ENCODE measurements around the gene NKD1. TPM values are rescaled to one million over a fixed set of nuclear protein-coding genes. Genes with fewer than 3 reads are reported as not detected.

The NKD1 gene
- total RNA-seq, 2 experiments from 2014 or later: 0.81 to 1.3 TPM

DNA sequence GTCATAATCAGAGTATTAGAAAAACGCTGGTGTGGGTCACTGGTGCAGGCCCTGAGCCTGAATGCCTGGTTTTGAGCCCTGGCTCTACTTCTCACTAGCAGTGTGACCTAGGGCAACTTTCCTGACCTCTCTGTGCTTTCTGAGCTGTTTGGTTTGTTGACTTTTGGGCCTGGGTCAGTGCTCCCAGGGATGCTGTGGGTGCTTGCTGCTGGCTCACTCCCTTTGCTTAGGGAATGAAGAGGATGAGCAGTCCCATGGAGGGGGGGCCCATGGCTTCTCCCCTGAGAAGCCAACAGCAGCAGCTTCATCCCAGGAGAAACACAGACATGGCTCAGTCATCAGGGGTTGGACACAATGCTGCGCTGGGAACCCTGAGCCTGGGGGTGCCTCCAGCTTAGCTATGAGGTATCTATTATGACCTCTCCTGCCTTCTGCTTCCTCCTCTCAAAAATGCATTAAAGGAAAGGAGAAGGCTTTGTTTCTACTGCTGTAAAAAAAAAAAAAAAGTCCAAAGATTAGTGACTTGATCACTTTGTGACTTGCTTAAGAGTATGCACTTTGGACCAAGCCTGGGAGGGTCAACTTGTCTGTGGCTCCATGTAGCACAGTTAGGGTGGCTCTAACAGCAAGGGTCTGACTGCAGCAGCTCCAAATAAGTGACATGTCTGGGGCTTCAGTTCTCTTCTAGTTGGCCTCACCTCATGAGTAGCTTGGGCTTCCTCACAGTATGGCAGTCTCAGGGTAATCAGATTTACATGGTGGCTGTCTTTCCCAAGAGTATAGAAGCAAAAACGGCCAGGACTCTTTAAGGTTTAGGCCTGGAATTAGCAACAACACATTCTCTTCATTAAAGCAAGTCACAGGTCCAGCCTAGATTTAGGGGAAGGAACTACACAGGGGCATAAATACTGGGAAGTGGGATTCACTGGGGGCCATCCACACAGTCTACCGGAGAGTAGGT is 13.0 kb downstream of the NKD1 start:
- Mint-ChIP-seq H3K9me3 (peaks cover 3% of the 10 kb centered on the region), H3K4me1 (no peaks in the 10 kb centered on the region), H3K4me3 (no peak overlapping the region), H3K36me3 (ENCODE audit: low read depth) (peaks cover 2% of the 10 kb centered on the region), H3K27me3 (no peaks in the 10 kb centered on the region), H3K27ac (no peak overlapping the region)
- CTCF ChIA-PET: interaction anchor here (1.4 kb wide), 1 partner anchor 11 kb away, joined by 3 read pairs; no protein-coding TSS in a partner anchor
- POLR2A ChIA-PET: no interaction called here
- no peak for DNase-seq

DNA sequence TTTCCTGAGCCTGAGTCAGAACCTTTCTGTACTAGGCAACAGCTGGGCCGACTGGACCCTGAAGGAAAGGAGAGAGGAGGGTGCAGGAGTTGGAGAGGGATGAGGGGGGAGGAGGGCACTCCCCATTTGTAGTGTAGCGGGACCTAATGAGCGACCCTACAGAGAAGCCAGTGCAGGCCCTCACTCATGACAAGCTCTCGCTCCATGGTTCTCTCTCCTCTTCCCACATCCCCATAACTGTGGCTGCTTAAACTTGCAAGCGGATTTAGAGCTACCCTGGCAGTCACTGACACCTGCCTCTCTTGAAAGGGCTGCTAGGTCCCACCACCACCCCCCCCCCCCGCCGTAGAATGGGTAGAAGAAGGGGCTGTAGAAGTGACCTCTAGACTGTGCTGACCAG is 14.5 kb downstream of the NKD1 start:
- ChIA-PET POLR2A (no interaction called here), CTCF (no interaction called here)
- H3K9me3 Mint-ChIP-seq: no peaks in the 10 kb centered on the region
- DNase-seq: no peak
- no peak overlapping the region for H3K27ac Mint-ChIP-seq
- H3K36me3 Mint-ChIP-seq (ENCODE audit: low read depth): peaks cover 2% of the 10 kb centered on the region
- H3K27me3 Mint-ChIP-seq: no peaks in the 10 kb centered on the region
- no peak overlapping the region for H3K4me3 Mint-ChIP-seq
- H3K4me1 Mint-ChIP-seq: no peaks in the 10 kb centered on the region

DNA sequence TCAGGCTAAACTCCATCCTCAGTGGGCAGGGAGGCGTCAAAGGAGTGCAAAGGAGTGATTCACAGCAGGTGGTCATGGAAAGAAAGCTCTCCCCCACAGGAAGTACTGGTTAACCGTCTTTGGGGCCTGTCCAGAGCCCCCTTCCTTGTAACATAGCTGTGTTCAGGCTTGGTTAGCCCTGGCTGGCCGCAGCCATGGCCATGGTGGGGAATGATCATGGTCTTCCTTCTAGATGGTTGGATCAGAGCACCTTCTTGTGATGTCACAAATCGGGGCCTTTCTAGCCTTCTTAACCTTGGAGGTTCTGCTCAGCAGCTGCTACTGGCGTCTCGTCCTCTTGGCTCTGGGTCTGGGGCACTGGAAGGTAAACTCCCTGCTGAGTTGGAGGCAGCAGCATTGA is 15.8 kb downstream of the NKD1 start:
- Mint-ChIP-seq H3K27me3 (no peaks in the 10 kb centered on the region), H3K27ac (no peak overlapping the region), H3K9me3 (no peaks in the 10 kb centered on the region), H3K4me3 (no peak overlapping the region), H3K4me1 (no peaks in the 10 kb centered on the region), H3K36me3 (ENCODE audit: low read depth) (no peaks in the 10 kb centered on the region)
- DNase-seq: no peak
- POLR2A ChIA-PET: no interaction called here
- CTCF ChIA-PET: interaction anchor here (0.5 kb wide), 1 partner anchor 399 kb away, joined by 3 read pairs; no protein-coding TSS in a partner anchor

DNA sequence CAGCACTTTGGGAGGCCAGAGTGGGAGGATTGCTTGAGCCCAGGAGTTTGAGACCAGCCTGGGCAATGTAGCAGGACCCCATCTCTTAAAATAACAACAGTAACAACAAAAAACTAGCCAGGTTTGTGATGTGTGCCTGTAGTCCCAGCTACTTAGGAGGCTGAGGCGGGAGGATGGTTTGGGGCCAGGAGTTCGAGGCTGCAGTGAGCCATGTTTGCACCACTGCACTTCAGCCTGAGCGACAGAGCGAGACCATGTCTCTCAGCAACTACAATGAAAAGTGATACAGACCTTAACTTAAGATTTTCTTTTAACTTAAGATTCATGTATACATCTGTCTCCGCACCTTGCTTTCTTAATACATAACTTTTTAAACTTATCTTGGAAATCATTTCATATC is 17.2 kb downstream of the NKD1 start:
- ChIA-PET POLR2A (no interaction called here), CTCF (no interaction called here)

DNA sequence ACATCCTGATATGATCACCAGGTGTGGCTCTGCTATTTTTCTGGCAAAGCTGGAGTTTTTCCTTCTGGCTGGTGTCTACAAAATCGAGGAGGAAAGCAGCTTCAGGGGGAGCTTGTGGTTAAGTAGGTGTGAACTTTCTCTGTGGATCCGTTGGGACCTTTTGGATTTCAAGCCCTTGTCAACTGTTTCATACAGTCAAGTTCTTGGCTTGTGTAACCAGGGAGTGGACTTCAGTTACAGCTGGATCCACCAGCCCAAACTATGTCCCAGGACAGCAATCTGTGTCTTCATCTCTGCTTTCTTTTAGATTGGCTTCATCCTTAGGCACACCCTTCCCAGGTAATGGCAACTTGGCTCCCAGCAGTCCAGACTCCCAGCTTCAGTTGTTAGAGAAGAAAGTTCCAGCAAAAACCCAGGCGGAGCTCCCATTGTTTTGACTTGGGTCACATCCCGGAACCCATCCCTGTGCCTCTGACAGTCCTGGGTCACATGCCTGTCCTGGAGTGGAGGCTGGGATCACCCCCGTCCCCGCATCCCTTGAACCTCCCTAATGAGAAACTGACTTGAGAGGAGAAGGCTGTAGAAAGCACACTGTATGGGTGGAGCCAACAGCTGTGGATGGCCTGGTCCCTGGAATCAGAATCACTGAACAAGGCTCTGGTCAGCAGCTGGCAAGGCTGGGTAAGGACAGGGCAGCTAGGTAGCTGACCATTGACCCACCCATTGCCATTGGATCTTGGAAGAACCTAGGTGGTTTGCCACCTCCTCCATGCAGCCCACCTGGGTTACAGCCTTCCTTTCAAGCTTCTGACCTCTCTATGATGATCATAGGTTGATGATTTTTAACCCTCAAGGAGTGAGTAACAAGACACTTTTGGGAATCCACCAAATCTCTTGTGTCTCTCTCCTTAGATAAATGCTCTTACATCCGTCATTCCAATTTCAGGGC is 18.1 kb downstream of the NKD1 start:
- H3K9me3 Mint-ChIP-seq: no peaks in the 10 kb centered on the region
- H3K27ac Mint-ChIP-seq: no peak overlapping the region
- no peaks in the 10 kb centered on the region for H3K4me1 Mint-ChIP-seq
- DNase-seq: no peak
- no peaks in the 10 kb centered on the region for H3K36me3 Mint-ChIP-seq (ENCODE audit: low read depth)
- POLR2A ChIA-PET: no interaction called here
- CTCF ChIA-PET: interaction anchor here (1.3 kb wide), 1 partner anchor 101 kb away, joined by 3 read pairs; no protein-coding TSS in a partner anchor
- H3K4me3 Mint-ChIP-seq: no peak overlapping the region
- H3K27me3 Mint-ChIP-seq: no peaks in the 10 kb centered on the region

More for the DNA sequence above, 17.2 kb downstream of the NKD1 start:
- no peak overlapping the region for H3K27ac Mint-ChIP-seq
- DNase-seq: no peak
- H3K4me3 Mint-ChIP-seq: no peak overlapping the region
- H3K9me3 Mint-ChIP-seq: no peaks in the 10 kb centered on the region
- H3K27me3 Mint-ChIP-seq: no peaks in the 10 kb centered on the region
- no peaks in the 10 kb centered on the region for H3K36me3 Mint-ChIP-seq (ENCODE audit: low read depth)
- no peaks in the 10 kb centered on the region for H3K4me1 Mint-ChIP-seq

DNA sequence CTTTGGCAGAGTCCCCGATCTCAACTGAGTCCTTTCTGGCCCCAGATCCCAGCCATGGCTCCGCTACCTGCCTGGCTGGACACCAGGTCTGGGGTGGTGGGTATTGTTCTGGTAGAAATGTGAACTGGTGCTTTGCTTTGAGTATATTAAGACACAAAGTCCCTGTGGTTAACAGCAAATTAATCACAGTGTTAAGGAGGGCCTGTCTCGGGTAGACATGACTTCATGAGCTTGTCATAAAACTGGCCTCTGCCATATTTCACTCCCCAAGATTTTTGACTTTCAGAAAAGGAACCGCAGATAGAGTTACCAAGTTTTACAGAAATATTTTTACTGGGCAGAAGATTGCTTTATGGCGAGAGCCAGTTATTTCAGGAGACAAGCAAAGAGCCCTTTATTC is 19.5 kb downstream of the NKD1 start:
- Mint-ChIP-seq H3K27ac (no peak overlapping the region), H3K9me3 (no peaks in the 10 kb centered on the region), H3K4me1 (no peaks in the 10 kb centered on the region), H3K27me3 (no peaks in the 10 kb centered on the region), H3K36me3 (ENCODE audit: low read depth) (no peaks in the 10 kb centered on the region), H3K4me3 (no peak overlapping the region)
- no peak for DNase-seq
- ChIA-PET CTCF (no interaction called here), POLR2A (no interaction called here)

DNA sequence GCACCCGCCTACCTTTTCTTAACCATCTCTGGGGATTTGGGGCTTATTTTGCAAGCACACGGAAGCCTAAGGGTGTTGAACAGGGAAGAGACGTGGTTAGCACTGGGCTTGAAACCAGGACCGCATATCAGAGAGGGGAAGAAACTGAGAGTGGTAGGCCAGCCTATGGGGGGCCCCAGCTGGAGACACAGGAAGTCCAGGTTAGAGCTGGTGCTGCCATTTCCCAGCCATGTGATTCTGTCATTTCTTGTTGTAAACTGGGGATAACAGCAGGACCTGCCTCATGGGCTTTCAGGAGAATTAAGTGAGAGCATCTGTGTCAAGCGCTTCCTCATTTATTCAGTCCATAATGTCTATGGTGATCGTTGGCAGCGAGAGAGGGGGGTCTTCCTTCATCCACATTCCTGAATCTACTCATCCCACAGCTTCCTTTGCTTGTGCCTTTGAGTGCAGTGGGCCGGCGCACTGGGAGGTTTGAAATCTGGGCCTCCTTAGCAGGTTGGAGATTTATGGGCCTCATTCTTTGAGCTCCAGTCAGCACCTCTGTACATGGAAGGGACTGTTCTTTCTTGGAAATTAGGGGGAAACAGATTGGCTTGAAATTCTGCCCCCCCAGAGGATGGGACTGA is 20.1 kb downstream of the NKD1 start:
- DNase-seq: no peak
- CTCF ChIA-PET: no interaction called here
- H3K36me3 Mint-ChIP-seq (ENCODE audit: low read depth): no peaks in the 10 kb centered on the region
- H3K27ac Mint-ChIP-seq: no peak overlapping the region
- no peaks in the 10 kb centered on the region for H3K27me3 Mint-ChIP-seq
- POLR2A ChIA-PET: no interaction called here
- no peak overlapping the region for H3K4me3 Mint-ChIP-seq
- no peaks in the 10 kb centered on the region for H3K9me3 Mint-ChIP-seq
- H3K4me1 Mint-ChIP-seq: no peaks in the 10 kb centered on the region

DNA sequence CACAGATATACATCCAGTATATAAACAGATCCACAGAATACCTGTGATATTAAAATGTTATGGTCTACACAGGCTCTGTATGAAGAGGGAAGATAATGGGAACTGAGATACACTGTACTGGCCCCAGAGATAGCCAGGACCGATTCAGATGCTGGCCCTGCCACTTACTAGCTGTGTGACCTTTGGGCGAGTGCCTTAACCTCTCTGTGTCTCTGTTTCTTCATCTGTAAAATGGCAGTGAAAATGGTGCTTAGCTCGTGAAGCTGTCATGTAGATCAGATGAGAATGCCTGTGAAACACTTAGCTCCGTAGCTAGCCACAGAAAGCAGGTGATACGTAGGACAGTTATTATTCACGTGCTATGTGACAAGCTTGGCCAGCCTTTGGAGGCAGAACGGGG is 22.2 kb downstream of the NKD1 start:
- Mint-ChIP-seq H3K4me3 (no peak overlapping the region), H3K36me3 (ENCODE audit: low read depth) (no peaks in the 10 kb centered on the region), H3K4me1 (no peaks in the 10 kb centered on the region), H3K9me3 (no peaks in the 10 kb centered on the region), H3K27ac (no peak overlapping the region), H3K27me3 (no peaks in the 10 kb centered on the region)
- ChIA-PET POLR2A (no interaction called here), CTCF (interaction anchor here (1.3 kb wide), 1 partner anchor 16 kb away, joined by 3 read pairs; no protein-coding TSS in a partner anchor)
- no peak for DNase-seq

DNA sequence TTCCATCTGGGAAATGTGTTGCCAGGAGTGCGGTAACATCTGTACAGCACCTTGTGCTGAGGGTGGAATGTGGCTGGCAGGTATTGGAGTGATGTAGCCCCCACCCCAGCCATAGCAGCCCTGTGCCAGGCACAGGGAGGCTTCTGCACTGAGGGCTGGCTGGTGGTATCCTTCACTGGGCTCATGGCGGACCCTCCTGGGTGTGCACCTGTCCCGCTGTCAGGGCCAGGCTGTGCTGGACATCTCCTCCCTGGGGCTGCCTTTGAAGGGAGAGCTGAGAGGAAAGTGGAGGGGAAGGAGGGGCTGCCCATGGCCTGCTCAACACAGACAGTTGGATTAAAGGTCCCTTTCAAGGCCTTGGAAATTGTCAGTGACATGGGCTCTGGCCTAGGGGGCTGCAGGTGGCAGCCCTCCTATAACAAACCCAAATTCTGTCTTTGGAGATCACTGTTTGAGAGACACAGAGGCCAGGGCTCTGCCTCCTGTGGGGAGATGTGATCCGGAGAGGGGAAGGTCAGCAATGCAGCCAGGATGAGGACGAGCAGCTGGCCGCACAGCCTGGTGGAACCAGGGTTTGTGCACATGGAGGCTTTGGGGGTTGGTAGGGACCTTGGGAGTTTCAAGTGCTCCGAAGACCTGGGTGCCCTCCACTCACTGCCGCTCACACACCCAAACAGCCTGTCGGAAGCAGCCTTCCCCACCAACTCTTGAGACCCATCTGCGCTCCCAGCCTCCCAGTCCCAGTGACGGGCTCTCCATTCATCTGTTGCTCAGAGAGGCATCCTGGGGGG is 22.8 kb downstream of the NKD1 start:
- Mint-ChIP-seq H3K9me3 (no peaks in the 10 kb centered on the region), H3K27ac (no peak overlapping the region), H3K36me3 (ENCODE audit: low read depth) (no peaks in the 10 kb centered on the region), H3K4me3 (no peak overlapping the region), H3K27me3 (no peaks in the 10 kb centered on the region), H3K4me1 (no peaks in the 10 kb centered on the region)
- POLR2A ChIA-PET: no interaction called here
- DNase-seq: no peak
- CTCF ChIA-PET: interaction anchor here (0.6 to 1.3 kb wide), 2 partner anchors 15 to 353 kb away, joined by 3 read pairs; no protein-coding TSS in a partner anchor

DNA sequence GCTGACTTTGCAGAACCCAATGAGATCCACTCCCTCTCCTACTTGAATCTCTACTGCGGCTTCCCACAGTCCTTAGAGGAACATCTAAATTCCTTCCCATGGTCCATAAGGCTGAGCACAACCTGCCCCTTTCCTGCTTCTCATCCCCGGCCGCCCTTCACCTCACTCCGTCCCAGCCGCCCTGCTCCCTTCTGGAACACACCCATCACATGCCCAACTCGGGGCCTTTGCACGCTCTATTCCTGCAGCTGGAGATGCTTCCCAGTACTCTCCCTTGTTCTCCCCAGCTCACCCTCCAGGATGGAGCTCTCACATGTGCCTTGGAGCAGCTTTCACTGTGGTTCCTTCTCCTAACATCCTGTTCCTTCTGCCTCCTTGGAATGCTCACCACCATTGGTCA is 23.6 kb downstream of the NKD1 start:
- no peak overlapping the region for H3K4me3 Mint-ChIP-seq
- no peaks in the 10 kb centered on the region for H3K27me3 Mint-ChIP-seq
- ChIA-PET POLR2A (no interaction called here), CTCF (interaction anchor here (0.5 kb wide), 1 partner anchor 344 kb away, joined by 3 read pairs; no protein-coding TSS in a partner anchor)
- H3K36me3 Mint-ChIP-seq (ENCODE audit: low read depth): no peaks in the 10 kb centered on the region
- no peak overlapping the region for H3K27ac Mint-ChIP-seq
- no peak for DNase-seq
- no peaks in the 10 kb centered on the region for H3K9me3 Mint-ChIP-seq
- H3K4me1 Mint-ChIP-seq: no peaks in the 10 kb centered on the region

DNA sequence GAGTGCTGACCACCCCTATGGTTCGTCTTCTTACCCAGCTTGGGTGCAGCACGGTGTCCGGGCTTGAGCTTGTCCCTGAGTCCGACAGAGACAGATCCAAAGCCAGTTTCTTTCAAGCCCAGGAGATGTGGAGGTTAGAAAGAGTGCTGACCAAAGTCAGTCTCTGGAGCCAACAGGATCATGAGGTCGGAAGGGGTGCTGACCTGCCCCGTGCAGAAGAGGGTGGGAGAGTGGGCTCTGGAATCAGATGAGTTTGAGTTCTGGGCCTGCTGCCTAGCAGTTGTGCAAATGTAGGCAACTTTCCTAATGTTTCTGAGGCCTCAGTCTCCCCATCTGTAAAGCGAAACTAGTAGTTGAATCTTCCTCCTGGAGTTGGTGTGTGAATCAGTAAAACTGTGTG is 24.5 kb downstream of the NKD1 start:
- CTCF ChIA-PET: interaction anchor here (1.4 to 1.8 kb wide), 2 partner anchors 11 to 72 kb away, joined by 3 to 4 read pairs; no protein-coding TSS in a partner anchor
- H3K27me3 Mint-ChIP-seq: no peaks in the 10 kb centered on the region
- H3K27ac Mint-ChIP-seq: no peak overlapping the region
- H3K36me3 Mint-ChIP-seq (ENCODE audit: low read depth): no peaks in the 10 kb centered on the region
- no peak overlapping the region for H3K4me3 Mint-ChIP-seq
- POLR2A ChIA-PET: no interaction called here
- no peaks in the 10 kb centered on the region for H3K4me1 Mint-ChIP-seq
- no peaks in the 10 kb centered on the region for H3K9me3 Mint-ChIP-seq
- no peak for DNase-seq

DNA sequence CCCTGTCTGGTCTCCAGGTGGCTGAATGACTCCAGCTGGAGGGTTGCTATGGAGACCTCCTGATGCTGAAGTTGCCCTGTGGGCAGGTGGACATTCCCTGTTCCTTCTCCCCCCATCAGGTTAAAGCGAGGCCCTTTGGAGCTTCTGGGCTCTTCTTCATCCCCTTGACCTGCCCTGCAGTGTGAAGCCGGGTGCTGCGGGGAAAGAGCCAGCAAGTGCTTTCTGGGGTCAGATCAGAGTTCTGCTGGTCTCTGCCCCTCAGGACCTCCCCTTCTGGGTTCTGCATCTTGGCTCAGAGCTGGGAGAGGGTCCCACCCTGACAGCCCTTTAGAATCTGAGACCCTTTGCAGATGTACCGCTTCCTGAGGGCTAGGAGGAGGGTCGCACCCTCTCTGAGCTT is 25.1 kb downstream of the NKD1 start:
- H3K27ac Mint-ChIP-seq: no peak overlapping the region
- no peaks in the 10 kb centered on the region for H3K36me3 Mint-ChIP-seq (ENCODE audit: low read depth)
- POLR2A ChIA-PET: no interaction called here
- H3K9me3 Mint-ChIP-seq: no peaks in the 10 kb centered on the region
- CTCF ChIA-PET: interaction anchor here (1.4 to 1.8 kb wide), 2 partner anchors 10 to 71 kb away, joined by 3 to 4 read pairs; no protein-coding TSS in a partner anchor
- H3K27me3 Mint-ChIP-seq: no peaks in the 10 kb centered on the region
- DNase-seq: no peak
- no peaks in the 10 kb centered on the region for H3K4me1 Mint-ChIP-seq
- H3K4me3 Mint-ChIP-seq: no peak overlapping the region

All from activated CD4-positive, alpha-beta T cell treated with anti-CD3 and anti-CD28 coated beads, Interleukin-2, amount 10 ng/mL, durations not matched to agents 7 days and 5 days (primary cell).